PC-3 (cell line): Measurements from ENCODE around the gene NKPD1.

Experiments
- EZH2 ChIP-seq: fragments of 300-600 bp; sonication (generic); IDR thresholded peaks from one replicate; pipeline ENCODE4 v1.6.1; 2017; ENCODE audit warnings: antibody characterized with exemption, mild to moderate bottlenecking, low read length; ENCODE audit not compliant: unreplicated experiment
- EZH2phosphoT487 ChIP-seq: fragments of 300-600 bp; sonication (generic); IDR thresholded peaks from 2 replicates; pipeline ENCODE4 v1.6.1; 2018; ENCODE audit warnings: mild to moderate bottlenecking, antibody characterized with exemption, low read length, borderline replicate concordance
- TF ChIP-seq, protein P1 (sequence below): fragments of 300-600 bp; sonication (generic); conservative IDR thresholded peaks from 2 replicates; pipeline ENCODE4 v1.5.1; 2017; ENCODE audit warnings: antibody characterized with exemption, low read depth, mild to moderate bottlenecking, low read length

DNA sequence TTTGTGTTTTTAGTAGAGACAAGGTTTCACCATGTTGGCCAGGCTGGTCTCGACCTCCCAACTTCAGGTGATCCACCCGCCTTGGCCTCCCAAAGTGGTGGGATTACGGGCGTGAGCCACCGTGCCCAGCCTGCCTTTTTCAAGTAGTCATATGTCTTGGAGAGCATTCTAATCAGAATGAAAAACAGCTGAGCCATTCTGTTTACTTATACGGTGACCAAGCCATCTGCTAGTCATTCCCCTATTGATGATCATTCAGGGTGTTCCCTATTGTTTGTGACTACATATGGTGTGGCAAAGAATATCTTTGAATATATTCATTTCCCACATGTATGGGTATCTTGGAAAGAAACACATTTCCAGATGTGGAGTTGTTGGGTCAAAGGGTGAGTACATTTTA lies 35.0 kb upstream of the NKPD1 start:
- TF ChIP-seq, protein P1, sequence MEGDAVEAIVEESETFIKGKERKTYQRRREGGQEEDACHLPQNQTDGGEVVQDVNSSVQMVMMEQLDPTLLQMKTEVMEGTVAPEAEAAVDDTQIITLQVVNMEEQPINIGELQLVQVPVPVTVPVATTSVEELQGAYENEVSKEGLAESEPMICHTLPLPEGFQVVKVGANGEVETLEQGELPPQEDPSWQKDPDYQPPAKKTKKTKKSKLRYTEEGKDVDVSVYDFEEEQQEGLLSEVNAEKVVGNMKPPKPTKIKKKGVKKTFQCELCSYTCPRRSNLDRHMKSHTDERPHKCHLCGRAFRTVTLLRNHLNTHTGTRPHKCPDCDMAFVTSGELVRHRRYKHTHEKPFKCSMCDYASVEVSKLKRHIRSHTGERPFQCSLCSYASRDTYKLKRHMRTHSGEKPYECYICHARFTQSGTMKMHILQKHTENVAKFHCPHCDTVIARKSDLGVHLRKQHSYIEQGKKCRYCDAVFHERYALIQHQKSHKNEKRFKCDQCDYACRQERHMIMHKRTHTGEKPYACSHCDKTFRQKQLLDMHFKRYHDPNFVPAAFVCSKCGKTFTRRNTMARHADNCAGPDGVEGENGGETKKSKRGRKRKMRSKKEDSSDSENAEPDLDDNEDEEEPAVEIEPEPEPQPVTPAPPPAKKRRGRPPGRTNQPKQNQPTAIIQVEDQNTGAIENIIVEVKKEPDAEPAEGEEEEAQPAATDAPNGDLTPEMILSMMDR, result no peak
- no peak for TF ChIP-seq EZH2
- no peak for TF ChIP-seq EZH2phosphoT487
